IPS DF 4.7 (cell line): ENCODE results near the gene CD163L1.

Source experiments
- DNase-seq: peaks from one replicate; pipeline ENCODE4 v3.0.0-alpha.2; 2013; ENCODE audit warnings: low spot score; ENCODE audit errors: extremely low read depth

Gene CD163L1

GRCh38 chr12:7327918-7328317, 116.0 kb downstream of the CD163L1 start:
- DNase-seq = no peak

DNA sequence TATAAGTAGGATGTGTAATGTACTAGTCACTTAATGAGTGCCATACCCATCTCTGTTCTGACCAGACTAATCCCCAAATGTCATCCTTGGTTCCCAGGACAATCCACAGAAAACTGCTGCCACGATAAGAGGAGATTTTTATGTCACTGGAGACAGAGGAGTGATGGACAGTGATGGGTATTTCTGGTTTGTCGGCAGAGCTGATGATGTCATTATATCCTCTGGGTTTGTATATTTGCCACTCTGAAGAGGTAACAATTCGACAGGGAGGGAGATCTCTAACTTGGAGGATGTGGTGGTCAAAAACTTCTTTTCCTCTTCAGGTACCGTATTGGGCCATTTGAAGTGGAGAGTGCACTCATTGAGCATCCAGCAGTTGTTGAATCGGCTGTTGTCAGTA, 119.8 kb downstream of the CD163L1 start:
- DNase-seq = no peak

- no peak for DNase-seq
Observed at GRCh38 chr12:7322599-7322998, 121.4 kb downstream of the CD163L1 start.

DNA sequence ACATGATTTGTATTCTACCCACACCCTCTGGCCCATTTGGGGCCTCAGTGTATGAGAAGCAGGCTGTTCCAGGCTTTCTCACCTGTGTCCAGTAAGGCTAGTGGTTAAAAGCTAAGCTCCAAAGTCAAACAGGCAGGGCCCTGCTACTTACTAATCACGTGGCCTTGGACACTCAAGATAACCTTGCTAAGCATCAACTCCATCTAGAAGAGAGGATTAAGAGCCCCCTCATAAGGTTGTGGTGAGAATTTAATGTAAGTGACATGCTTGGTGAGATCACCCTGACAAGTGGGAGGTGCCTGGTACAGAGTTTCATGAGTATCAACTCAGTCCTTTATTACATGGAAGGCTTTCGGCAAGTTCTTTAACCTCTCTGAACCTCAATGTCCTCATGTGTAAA, 122.3 kb downstream of the CD163L1 start:
- DNase-seq = no peak

DNA sequence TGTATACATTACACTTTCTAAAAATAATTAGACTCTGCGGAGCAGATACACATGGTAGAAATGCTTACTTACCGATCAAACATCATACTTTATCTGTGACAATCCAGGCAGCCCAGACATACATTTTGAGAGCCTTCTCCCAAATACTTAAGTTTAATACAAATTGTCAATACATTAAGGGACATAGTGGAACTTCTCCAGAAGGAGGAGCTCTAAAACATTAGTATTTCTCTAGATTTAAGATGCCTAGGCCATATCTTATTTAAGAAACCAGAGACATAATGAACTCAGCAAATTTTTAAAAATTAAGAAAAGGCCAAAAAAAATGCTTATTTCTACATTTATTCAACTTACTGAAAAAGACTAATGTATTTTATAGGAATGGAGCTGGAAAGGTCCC, 124.0 kb downstream of the CD163L1 start:
- DNase-seq = no peak

- no peak for DNase-seq
Observed at GRCh38 chr12:7310070-7310469, 133.9 kb downstream of the CD163L1 start.
